ENCODE results near the gene MAP4K4. TPM values are rescaled to one million over a fixed set of nuclear protein-coding genes. Genes with fewer than 3 reads are reported as not detected.

Gene MAP4K4
- total RNA-seq, 2 experiments from 2014 or later, result 42.1 to 43.4 TPM

- intact Hi-C loops (cut with micrococcal nuclease), result no loop called here
- Mint-ChIP-seq H3K4me3 (no peak overlapping the region), H3K9me3 (no peaks in the 10 kb centered on the region), H3K4me1 (ENCODE audit: low read depth) (peaks cover 73% of the 10 kb centered on the region), H3K27me3 (no peaks in the 10 kb centered on the region), H3K36me3 (peaks cover 4% of the 10 kb centered on the region), H3K27ac (no peak overlapping the region)
- no peak for DNase-seq
- ChIA-PET POLR2A (no interaction called here), CTCF (no interaction called here)
These were observed 105.6 kb downstream of the MAP4K4 start for GRCh38 chr2:101803128-101803527.

- CTCF ChIA-PET, result interaction anchor here (1.2 kb wide), 1 partner anchor 462 kb away, joined by 3 read pairs; no protein-coding TSS in a partner anchor
- DNase-seq, result no peak
- H3K27ac Mint-ChIP-seq, result no peak overlapping the region
These were observed 106.6 kb downstream of the MAP4K4 start for GRCh38 chr2:101803945-101804696.

GRCh38 chr2:101805152-101806088 lies 107.9 kb downstream of the MAP4K4 start:
- DNase-seq, result no peak
- intact Hi-C loops (cut with micrococcal nuclease), result no loop called here
- POLR2A ChIA-PET, result no interaction called here
- Mint-ChIP-seq H3K9me3 (no peaks in the 10 kb centered on the region), H3K4me3 (no peak overlapping the region), H3K27ac (no peak overlapping the region), H3K36me3 (peaks cover 4% of the 10 kb centered on the region), H3K4me1 (ENCODE audit: low read depth) (peaks cover 69% of the 10 kb centered on the region), H3K27me3 (no peaks in the 10 kb centered on the region)
- CTCF ChIA-PET, result no interaction called here

More at GRCh38 chr2:101803945-101804696, 106.6 kb downstream of the MAP4K4 start:
- Mint-ChIP-seq H3K4me1 (ENCODE audit: low read depth) (peaks cover 69% of the 10 kb centered on the region), H3K9me3 (no peaks in the 10 kb centered on the region), H3K4me3 (no peak overlapping the region), H3K36me3 (peaks cover 4% of the 10 kb centered on the region), H3K27me3 (no peaks in the 10 kb centered on the region)
- POLR2A ChIA-PET, result interaction anchor here (0.6 to 1.0 kb wide), 2 partner anchors 38 to 86 kb away, joined by 3 read pairs; no protein-coding TSS in a partner anchor
- intact Hi-C loops (cut with micrococcal nuclease), result no loop called here

- peaks cover 67% of the 10 kb centered on the region for H3K4me1 Mint-ChIP-seq (ENCODE audit: low read depth)
- intact Hi-C loops (cut with micrococcal nuclease), result no loop called here
These were observed 108.6 kb downstream of the MAP4K4 start for GRCh38 chr2:101806123-101806522.

GRCh38 chr2:101806701-101807100 lies 109.2 kb downstream of the MAP4K4 start:
- Mint-ChIP-seq H3K4me3 (peak overlapping the region; percentile 15), H3K27ac (peak overlapping the region; percentile 43), H3K4me1 (ENCODE audit: low read depth) (peaks cover 69% of the 10 kb centered on the region), H3K27me3 (no peaks in the 10 kb centered on the region), H3K36me3 (peaks cover 4% of the 10 kb centered on the region), H3K9me3 (no peaks in the 10 kb centered on the region)
- intact Hi-C loops (cut with micrococcal nuclease), result no loop called here
- no peak for DNase-seq
- POLR2A ChIA-PET, result no interaction called here
- CTCF ChIA-PET, result interaction anchor here (1.1 kb wide), 1 partner anchor 15 kb away, joined by 4 read pairs; no protein-coding TSS in a partner anchor

More at GRCh38 chr2:101806123-101806522, 108.6 kb downstream of the MAP4K4 start:
- no peaks in the 10 kb centered on the region for H3K27me3 Mint-ChIP-seq
- no peaks in the 10 kb centered on the region for H3K9me3 Mint-ChIP-seq
- no peak overlapping the region for H3K4me3 Mint-ChIP-seq
- no peak overlapping the region for H3K27ac Mint-ChIP-seq
- H3K36me3 Mint-ChIP-seq, result peaks cover 4% of the 10 kb centered on the region
- ChIA-PET POLR2A (no interaction called here), CTCF (interaction anchor here (1.1 kb wide), 1 partner anchor 16 kb away, joined by 4 read pairs; no protein-coding TSS in a partner anchor)
- peak; percentile 45 for DNase-seq

- H3K27me3 Mint-ChIP-seq, result no peaks in the 10 kb centered on the region
- H3K4me3 Mint-ChIP-seq, result no peak overlapping the region
- H3K27ac Mint-ChIP-seq, result peak overlapping the region; percentile 13
- intact Hi-C loops (cut with micrococcal nuclease), result no loop called here
- CTCF ChIA-PET, result interaction anchor here (1.1 kb wide), 1 partner anchor 14 kb away, joined by 4 read pairs; no protein-coding TSS in a partner anchor
- no peak for DNase-seq
- peaks cover 4% of the 10 kb centered on the region for H3K36me3 Mint-ChIP-seq
- no peaks in the 10 kb centered on the region for H3K9me3 Mint-ChIP-seq
- POLR2A ChIA-PET, result no interaction called here
- H3K4me1 Mint-ChIP-seq (ENCODE audit: low read depth), result peaks cover 66% of the 10 kb centered on the region
These were observed 109.7 kb downstream of the MAP4K4 start for GRCh38 chr2:101807242-101807641.

GRCh38 chr2:101808006-101808562 lies 110.6 kb downstream of the MAP4K4 start:
- no peak for DNase-seq
- H3K27me3 Mint-ChIP-seq, result no peaks in the 10 kb centered on the region
- peaks cover 60% of the 10 kb centered on the region for H3K4me1 Mint-ChIP-seq (ENCODE audit: low read depth)
- H3K36me3 Mint-ChIP-seq, result peaks cover 4% of the 10 kb centered on the region
- no peak overlapping the region for H3K4me3 Mint-ChIP-seq
- no peak overlapping the region for H3K27ac Mint-ChIP-seq
- no peaks in the 10 kb centered on the region for H3K9me3 Mint-ChIP-seq
- ChIA-PET POLR2A (no interaction called here), CTCF (interaction anchor here (0.5 kb wide), 1 partner anchor 161 kb away, joined by 4 read pairs; no protein-coding TSS in a partner anchor)
- intact Hi-C loops (cut with micrococcal nuclease), result no loop called here

- H3K4me3 Mint-ChIP-seq, result no peak overlapping the region
- ChIA-PET POLR2A (no interaction called here), CTCF (no interaction called here)
- H3K9me3 Mint-ChIP-seq, result no peaks in the 10 kb centered on the region
- peak overlapping the region; percentile 40 for H3K27ac Mint-ChIP-seq
- no peak for DNase-seq
- peaks cover 58% of the 10 kb centered on the region for H3K4me1 Mint-ChIP-seq (ENCODE audit: low read depth)
- intact Hi-C loops (cut with micrococcal nuclease), result no loop called here
- H3K27me3 Mint-ChIP-seq, result no peaks in the 10 kb centered on the region
- peaks cover 4% of the 10 kb centered on the region for H3K36me3 Mint-ChIP-seq
These were observed 112.2 kb downstream of the MAP4K4 start for GRCh38 chr2:101809698-101810097.

GRCh38 chr2:101811226-101812015 lies 113.9 kb downstream of the MAP4K4 start:
- Mint-ChIP-seq H3K9me3 (no peaks in the 10 kb centered on the region), H3K4me1 (ENCODE audit: low read depth) (peaks cover 57% of the 10 kb centered on the region), H3K4me3 (no peak overlapping the region), H3K27ac (no peak overlapping the region), H3K36me3 (peaks cover 4% of the 10 kb centered on the region), H3K27me3 (no peaks in the 10 kb centered on the region)
- CTCF ChIA-PET, result no interaction called here
- DNase-seq, result no peak
- intact Hi-C loops (cut with micrococcal nuclease), result no loop called here
- POLR2A ChIA-PET, result no interaction called here

GRCh38 chr2:101812226-101812625 lies 114.7 kb downstream of the MAP4K4 start:
- H3K27ac Mint-ChIP-seq, result no peak overlapping the region
- intact Hi-C loops (cut with micrococcal nuclease), result no loop called here
- no peaks in the 10 kb centered on the region for H3K9me3 Mint-ChIP-seq
- DNase-seq, result no peak
- H3K36me3 Mint-ChIP-seq, result peaks cover 3% of the 10 kb centered on the region
- ChIA-PET POLR2A (no interaction called here), CTCF (no interaction called here)
- no peaks in the 10 kb centered on the region for H3K27me3 Mint-ChIP-seq
- peaks cover 57% of the 10 kb centered on the region for H3K4me1 Mint-ChIP-seq (ENCODE audit: low read depth)
- no peak overlapping the region for H3K4me3 Mint-ChIP-seq

- Mint-ChIP-seq H3K36me3 (no peaks in the 10 kb centered on the region), H3K4me1 (ENCODE audit: low read depth) (peaks cover 71% of the 10 kb centered on the region), H3K27ac (no peak overlapping the region), H3K4me3 (no peak overlapping the region), H3K27me3 (no peaks in the 10 kb centered on the region), H3K9me3 (no peaks in the 10 kb centered on the region)
- intact Hi-C loops (cut with micrococcal nuclease), result no loop called here
- no peak for DNase-seq
- ChIA-PET POLR2A (no interaction called here), CTCF (interaction anchor here (0.8 to 2.7 kb wide), 6 partner anchors 9 to 36 kb away, joined by 3 to 9 read pairs (median 3); no protein-coding TSS in a partner anchor)
These were observed 117.2 kb downstream of the MAP4K4 start for GRCh38 chr2:101814752-101815151.

Data from activated CD4-positive, alpha-beta memory T cell treated with anti-CD3 and anti-CD28 coated beads for 36 hours (primary cell).